Occipital lobe (tissue), 2 donors: Measurements from ENCODE around the gene PLAU. TPM values are rescaled to one million over a fixed set of nuclear protein-coding genes. Genes with fewer than 3 reads are reported as not detected.
"Not testable (repeated sequence)": the region's sequence is repeated elsewhere in the genome, so short reads cannot be mapped to it uniquely, and the experiment has no call there.

ENCODE experiments used
- DNase-seq: peaks from one replicate; lab custom pipeline; 2025; lab: John Stamatoyannopoulos, UW
- total RNA-seq: library from RNA; depleted of rRNA; stranded (reverse); fragments of >200 nt; gene quantifications from one replicate; pipeline ENCODE4 v1.2.3, GENCODE V29; 2014

Gene PLAU
- total RNA-seq, 1 donor from 2014 or later = 0.94 TPM

- no peak for DNase-seq
These were observed 13.2 kb upstream of the PLAU start for GRCh38 chr10:73897693-73898092.

- no peak for DNase-seq
These were observed 12.1 kb upstream of the PLAU start for GRCh38 chr10:73898730-73899410.

GRCh38 chr10:73899423-73899822 is 11.5 kb upstream of the PLAU start:
- DNase-seq = no peak

- no peak for DNase-seq
These were observed 10.9 kb upstream of the PLAU start for GRCh38 chr10:73900064-73900463.

- DNase-seq = no peak
These were observed 9.7 kb upstream of the PLAU start for GRCh38 chr10:73901261-73901660.

- no peak for DNase-seq
These were observed 8.6 kb upstream of the PLAU start for GRCh38 chr10:73902351-73902750.

GRCh38 chr10:73905256-73906020 is 5.5 kb upstream of the PLAU start:
- no peak for DNase-seq

- DNase-seq = no peak
These were observed 4.1 kb upstream of the PLAU start for GRCh38 chr10:73906524-73907447.

- DNase-seq = no peak
These were observed 3.0 kb upstream of the PLAU start for GRCh38 chr10:73907841-73908517.

GRCh38 chr10:73908853-73909539 is 1.9 kb upstream of the PLAU start:
- no peak for DNase-seq

- no peak for DNase-seq
These were observed 1.3 kb upstream of the PLAU start for GRCh38 chr10:73909540-73910115.

GRCh38 chr10:73910401-73910763 is 550 bp upstream of the PLAU start:
- DNase-seq = no peak

GRCh38 chr10:73911553-73912004 is 647 bp downstream of the PLAU start:
- no peak for DNase-seq

- DNase-seq = no peak
These were observed 3.1 kb downstream of the PLAU start for GRCh38 chr10:73914036-73914435.

GRCh38 chr10:73915206-73915851 is 4.4 kb downstream of the PLAU start:
- no peak for DNase-seq

- no peak for DNase-seq
These were observed 6.0 kb downstream of the PLAU start for GRCh38 chr10:73916761-73917470.

- DNase-seq = no peak
These were observed 6.8 kb downstream of the PLAU start for GRCh38 chr10:73917566-73918305.

- not testable (repeated sequence) for DNase-seq
These were observed 8.5 kb downstream of the PLAU start for GRCh38 chr10:73919481-73919880.

- no peak for DNase-seq
These were observed 9.2 kb downstream of the PLAU start for GRCh38 chr10:73920089-73920488.
